ENCODE data around the gene SLCO1B3. TPM values are rescaled to one million over a fixed set of nuclear protein-coding genes. Genes with fewer than 3 reads are reported as not detected.

The SLCO1B3 gene
- not detected in 2 replicates for total RNA-seq (2011; cell fraction: chromatin; rRNA removed; ENCODE audit: low replicate concordance)
- total RNA-seq (2011; cell fraction: nucleolus; rRNA removed), result not detected in 2 replicates
- not detected in 2 replicates for total RNA-seq (2011; cell fraction: nucleoplasm; rRNA removed)
- not detected in 2 replicates for total RNA-seq (2014; rRNA removed)
- total RNA-seq (2014; rRNA removed; fragmentation: Illumina TruSeq; extraction: Trizol), result not detected in 2 replicates
- total RNA-seq (2015; rRNA removed; fragmentation: Illumina TruSeq; extraction: Trizol), result not detected in 2 replicates
- not detected in 2 replicates for total RNA-seq (2021)
- not detected in 2 replicates for polyA plus RNA-seq (2011; rRNA removed)
- not detected in 2 replicates for polyA plus RNA-seq (2011; cell fraction: cytosol; rRNA removed)
- polyA plus RNA-seq (2011; cell fraction: nucleus; rRNA removed), result not detected in 2 replicates
- polyA plus RNA-seq (2012), result not detected in 2 replicates
- not detected in 2 replicates for polyA plus RNA-seq (2014; fragmentation: Illumina TruSeq; extraction: Trizol)
- polyA plus RNA-seq (2014; fragmentation: Nextera tagmentation; extraction: Ambion mirVana), result not detected
- polyA plus RNA-seq (2014; rRNA removed), result not detected in 2 replicates
- not detected in 2 replicates for polyA minus RNA-seq (2011; rRNA and poly(A)+ RNA removed)
- polyA minus RNA-seq (2011; cell fraction: cytosol; rRNA and poly(A)+ RNA removed), result not detected in 2 replicates
- polyA minus RNA-seq (2011; cell fraction: nucleus; rRNA and poly(A)+ RNA removed), result not detected in 2 replicates
- Bru-seq, nascent RNA, result not detected
- BruChase-seq, experiment 1, labeled RNA remaining after a 2-hour chase, result not detected
- percentile 12 among the genes with signal in this experiment for BruChase-seq, experiment 2, labeled RNA remaining after a 6-hour chase
- long read RNA-seq, experiment 1, result 0 reads
- long read RNA-seq, experiment 2, result 0 reads
- long read RNA-seq, experiment 3, result 0 reads

DNA sequence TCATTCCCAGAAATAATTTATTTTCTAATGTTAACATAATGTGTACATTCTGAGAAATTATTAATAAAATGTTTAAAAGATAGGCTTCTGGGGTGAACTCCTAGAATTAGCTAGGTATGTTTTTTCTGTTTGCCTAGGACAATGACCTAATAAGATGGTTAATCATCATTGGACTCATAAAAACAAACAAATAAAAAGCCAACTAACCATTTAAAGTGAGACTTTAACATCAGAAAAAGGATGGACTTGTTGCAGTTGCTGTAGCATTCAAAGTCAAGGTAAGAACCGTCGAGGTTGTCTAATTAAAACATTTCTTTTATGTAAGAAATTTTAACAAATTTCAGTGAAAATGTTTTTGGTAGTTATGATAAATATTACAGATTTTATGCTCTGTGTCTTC, at the start of gene SLCO1B3:
SLCO1B3 (plus strand) TSS at position 219 of the 400 bp plus-strand sequence. CDS start 5,034 bp downstream, outside the sequence.
- H4K20me1 ChIP-seq (replicated peaks; ENCODE audit: control insufficient read depth, insufficient read depth, low read length), result no peaks in the 10 kb centered on the region
- no peak within 1 kb of the TSS for H3K9ac ChIP-seq (ENCODE audit: insufficient read depth in 1 of 2, low read depth in 2 of 2, low read length in 2 of 2)
- H3K9me3 ChIP-seq (replicated peaks; ENCODE audit: control insufficient read depth, insufficient read depth, low read depth, low read length), result no peaks in the 10 kb centered on the region
- H3K4me2 ChIP-seq (ENCODE audit: insufficient read depth, low read length), result no peak within 1 kb of the TSS
- H3K27me3 ChIP-seq (ENCODE audit: control insufficient read depth in 2 of 2, insufficient read depth in 2 of 2, low read length in 2 of 2), result no peaks in the 10 kb centered on the region
- ChIA-PET POLR2A (no interaction called here), CTCF (ENCODE audit: low intra/inter-chr PET ratio) (no interaction called here)
- H3K27ac ChIP-seq (ENCODE audit: extremely low read depth, low read depth, low read length), result no peak within 1 kb of the TSS
- no peak for ATAC-seq
- no peak within 1 kb of the TSS for H2AFZ ChIP-seq (ENCODE audit: low read depth, low read length)
- no TSS peak for BruUV-seq (replicated peaks)
- no peak for TF ChIP-seq ZNF589 (CRISPR knock-in tag; IDR thresholded peaks at IDR 0.05; ENCODE audit: low read depth)
- in situ Hi-C loops (cut with MboI) (no loop called here), intact Hi-C loops (cut with micrococcal nuclease) (no loop called here)
- FAIRE-seq, result no peak
- no peaks in the 10 kb centered on the region for H3K4me1 ChIP-seq (replicated peaks in 1 of 2; ENCODE audit: control insufficient read depth in 2 of 2, insufficient read depth in 2 of 2, low read length in 2 of 2)
- no peaks in the 10 kb centered on the region for H3K9me1 ChIP-seq (ENCODE audit: control insufficient read depth, insufficient read depth, low read length)
- WGBS (ENCODE audit: insufficient coverage, low coverage, missing lambda C conversion rate), result 0% methylated on average over 2 of the region's 2 CpGs
- H3K36me3 ChIP-seq (ENCODE audit: control insufficient read depth, insufficient read depth, low read length), result no peaks in the 10 kb centered on the region
- H3K79me2 ChIP-seq (ENCODE audit: control insufficient read depth, insufficient read depth, low read length), result no peaks in the 10 kb centered on the region
- no peak for DNase-seq (ENCODE audit: extremely low read depth in 1 of 4, low spot score in 3 of 4)
- H3K4me3 ChIP-seq, result no peak within 1 kb of the TSS

DNA sequence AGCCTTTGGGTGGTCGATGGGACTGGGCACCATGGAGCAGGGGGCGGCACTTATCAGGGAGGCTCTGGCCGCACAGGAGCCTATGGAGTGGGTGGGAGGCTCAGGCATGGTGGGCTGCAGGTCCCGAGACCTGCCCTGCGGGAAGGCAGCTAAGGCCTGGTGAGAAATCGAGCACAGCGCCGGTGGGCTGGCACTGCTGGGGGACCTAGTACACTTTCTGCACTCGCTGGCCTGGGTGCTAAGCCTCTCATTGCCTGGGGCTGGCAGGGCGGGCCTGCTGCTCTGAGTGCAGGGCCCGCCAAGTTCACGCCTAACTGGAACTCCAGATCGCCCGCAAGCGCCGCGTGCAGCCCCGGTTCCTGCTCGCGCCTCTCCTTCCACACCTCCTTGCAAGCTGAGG, 33.1 kb upstream of the SLCO1B3 start:
- POLR2A ChIA-PET, result no interaction called here
- no peak overlapping the region for H3K4me2 ChIP-seq (ENCODE audit: insufficient read depth, low read length)
- no peak overlapping the region for H3K4me3 ChIP-seq
- no peak overlapping the region for H3K27ac ChIP-seq (ENCODE audit: extremely low read depth, low read depth, low read length)
- intact Hi-C loops (cut with micrococcal nuclease), result no loop called here
- in situ Hi-C loops (cut with MboI), result no loop called here
- CTCF ChIA-PET (ENCODE audit: low intra/inter-chr PET ratio), result no interaction called here
- H4K20me1 ChIP-seq (replicated peaks; ENCODE audit: control insufficient read depth, insufficient read depth, low read length), result no peaks in the 10 kb centered on the region
- DNase-seq (ENCODE audit: extremely low read depth in 1 of 4, low spot score in 3 of 4), result no peak
- TF ChIP-seq E2F3 (CRISPR knock-in tag; IDR thresholded peaks at IDR 0.05), result no peak
- no peak for TF ChIP-seq MLX (CRISPR knock-in tag; conservative IDR thresholded peaks at IDR 0.05)
- no peak for TF ChIP-seq HMGN3 (IDR thresholded peaks at IDR 0.05; ENCODE audit: borderline replicate concordance, extremely low read depth, insufficient read length, low read depth, low read length)
- TF ChIP-seq ZNF512 (tag; IDR thresholded peaks at IDR 0.05), result no peak
- TF ChIP-seq RAD21 (CRISPR knock-in tag; conservative IDR thresholded peaks at IDR 0.05 in 1 of 2, IDR thresholded peaks at IDR 0.05 in 1 of 2), result no peak
- no peak for TF ChIP-seq SNRNP70 (optimal IDR thresholded peaks at IDR 0.05; ENCODE audit: low read depth, low read length)
- H3K27me3 ChIP-seq (ENCODE audit: control insufficient read depth in 2 of 2, insufficient read depth in 2 of 2, low read length in 2 of 2), result no peaks in the 10 kb centered on the region
- H3K9me1 ChIP-seq (ENCODE audit: control insufficient read depth, insufficient read depth, low read length), result no peaks in the 10 kb centered on the region
- no peaks in the 10 kb centered on the region for H3K9me3 ChIP-seq (replicated peaks; ENCODE audit: control insufficient read depth, insufficient read depth, low read depth, low read length)
- no peak overlapping the region for H2AFZ ChIP-seq (ENCODE audit: low read depth, low read length)
- no peaks in the 10 kb centered on the region for H3K4me1 ChIP-seq (replicated peaks in 1 of 2; ENCODE audit: control insufficient read depth in 2 of 2, insufficient read depth in 2 of 2, low read length in 2 of 2)
- FAIRE-seq, result no peak
- no peaks in the 10 kb centered on the region for H3K79me2 ChIP-seq (ENCODE audit: control insufficient read depth, insufficient read depth, low read length)
- no peak for ATAC-seq
- BruUV-seq (replicated peaks), result no TSS peak
- H3K36me3 ChIP-seq (ENCODE audit: control insufficient read depth, insufficient read depth, low read length), result no peaks in the 10 kb centered on the region
- WGBS (ENCODE audit: insufficient coverage, low coverage, missing lambda C conversion rate), result 0% methylated on average over 10 of the region's 20 CpGs
- no peak overlapping the region for H3K9ac ChIP-seq (ENCODE audit: insufficient read depth in 1 of 2, low read depth in 2 of 2, low read length in 2 of 2)
